ENCODE results near the gene NRP1. TPM values are rescaled to one million over a fixed set of nuclear protein-coding genes. Genes with fewer than 3 reads are reported as not detected.

The NRP1 gene
- total RNA-seq, 2 donors from 2014 or later, result 11.7 to 18.4 TPM

GRCh38 chr10:33129141-33129995, 205.1 kb downstream of the NRP1 start:
- no peak for TF ChIP-seq CTCF (IDR thresholded peaks at IDR 0.05)
- H3K27me3 ChIP-seq, result no peaks in the 10 kb centered on the region
- H3K9me3 ChIP-seq, result no peaks in the 10 kb centered on the region
- no peak overlapping the region for H3K4me3 ChIP-seq
- H3K36me3 ChIP-seq, result no peaks in the 10 kb centered on the region
- DNase-seq, result no peak
- no peak overlapping the region for H3K27ac ChIP-seq
- H3K4me1 ChIP-seq, result no peaks in the 10 kb centered on the region
- H3K9ac ChIP-seq (ENCODE audit: low read depth in 2 of 2, low read length in 2 of 2), result no peak overlapping the region
- intact Hi-C loops (cut with DNase I), result no loop called here

GRCh38 chr10:33127622-33128021, 206.8 kb downstream of the NRP1 start:
- no peak overlapping the region for H3K9ac ChIP-seq (ENCODE audit: low read depth in 2 of 2, low read length in 2 of 2)
- no peak for TF ChIP-seq CTCF (IDR thresholded peaks at IDR 0.05)
- H3K27me3 ChIP-seq, result no peaks in the 10 kb centered on the region
- no peak for DNase-seq
- no peak overlapping the region for H3K4me3 ChIP-seq
- H3K4me1 ChIP-seq, result no peaks in the 10 kb centered on the region
- H3K36me3 ChIP-seq, result no peaks in the 10 kb centered on the region
- no peak overlapping the region for H3K27ac ChIP-seq
- H3K9me3 ChIP-seq, result no peaks in the 10 kb centered on the region
- intact Hi-C loops (cut with DNase I), result no loop called here

All from colonic mucosa (tissue), 4 donors.